ENCODE measurements around the gene PSME3. TPM values are rescaled to one million over a fixed set of nuclear protein-coding genes. Genes with fewer than 3 reads are reported as not detected.

The PSME3 gene
- total and polyA plus RNA-seq, 2 of the 13 experiments (the other 11 are each of a cell fraction or from before 2014, with no cell fraction given) = 66.3 to 135 TPM

GRCh38 chr17:42853968-42854790 lies 21.0 kb downstream of the PSME3 start (continued):
- TF ChIP-seq ZNF710 (CRISPR knock-in tag; IDR thresholded peaks at IDR 0.05; ENCODE audit: borderline replicate concordance) = peak; percentile 86
- TF ChIP-seq ARNT2 (CRISPR knock-in tag; IDR thresholded peaks at IDR 0.05; ENCODE audit: low read depth) = peak; percentile 59; the same call in 1 of the 2 replicates
- TF ChIP-seq IRF9 (CRISPR knock-in tag; IDR thresholded peaks at IDR 0.05; ENCODE audit: borderline replicate concordance) = peak; percentile 50
- TF ChIP-seq ZBTB4 (CRISPR knock-in tag; IDR thresholded peaks at IDR 0.05; ENCODE audit: borderline replicate concordance) = peak; percentile 65; the same call in 1 of the 2 replicates
- peak; percentile 42; the same call in 1 of the 2 replicates for TF ChIP-seq SAFB2 (CRISPR knock-in tag; IDR thresholded peaks at IDR 0.05; ENCODE audit: borderline replicate concordance, low read depth)
- peak; percentile 58; the same call in 1 of the 2 replicates for TF ChIP-seq GATAD2A (CRISPR knock-in tag; IDR thresholded peaks at IDR 0.05)
- TF ChIP-seq ZNF232 (CRISPR knock-in tag; IDR thresholded peaks at IDR 0.05; ENCODE audit: borderline replicate concordance) = peak; percentile 95; the same call in 1 of the 2 replicates
- peak; percentile 59; the same call in 1 of the 2 replicates for TF ChIP-seq HOXA5 (CRISPR knock-in tag; IDR thresholded peaks at IDR 0.05)
- peak; percentile 82; the same call in 1 of the 2 replicates for TF ChIP-seq ZNF225 (CRISPR knock-in tag; IDR thresholded peaks at IDR 0.05)
- TF ChIP-seq NFATC3 (CRISPR knock-in tag; IDR thresholded peaks at IDR 0.05) = no peak
- TF ChIP-seq GMEB2 (CRISPR knock-in tag; IDR thresholded peaks at IDR 0.05; ENCODE audit: low read depth) = no peak
- TF ChIP-seq ZBTB10 (CRISPR knock-in tag; IDR thresholded peaks at IDR 0.05; ENCODE audit: borderline replicate concordance) = 0 out of 2 replicates have a peak, but pooled peaks have one; percentile 53
- TF ChIP-seq SP1 (IDR thresholded peaks at IDR 0.05) = no peak
- no peak for TF ChIP-seq SP1 (CRISPR knock-in tag; IDR thresholded peaks at IDR 0.05)
- peak; percentile 93; the same call in 1 of the 2 replicates for TF ChIP-seq ZNF713 (CRISPR knock-in tag; IDR thresholded peaks at IDR 0.05)
- TF ChIP-seq JUN (CRISPR knock-in tag; IDR thresholded peaks at IDR 0.05) = peak; percentile 51; the same call in 1 of the 2 replicates
- TF ChIP-seq TBX2 (CRISPR knock-in tag; IDR thresholded peaks at IDR 0.05; ENCODE audit: borderline replicate concordance) = peak; percentile 44; the same call in 1 of the 2 replicates
- no peak for TF ChIP-seq KDM1A (CRISPR knock-in tag; IDR thresholded peaks at IDR 0.05)

All from HepG2 (cell line).